HUES6 (cell line): ENCODE data around the gene SCART1.

Source experiments
- H3K27ac ChIP-seq: 2 replicates; pipeline ENCODE4 v1.7.0; 2013; ENCODE audit warnings: low read depth, mild to moderate bottlenecking, low read length, inconsistent platforms
- H3K27me3 ChIP-seq: 2 replicates; pipeline ENCODE4 v1.6.1; 2013; ENCODE audit warnings: low read length; ENCODE audit not compliant: control insufficient read depth, insufficient read depth
- H3K36me3 ChIP-seq: 2 replicates; pipeline ENCODE4 v1.6.1; 2013; ENCODE audit warnings: low read length; ENCODE audit not compliant: control insufficient read depth, insufficient read depth
- H3K4me1 ChIP-seq: 2 replicates; pipeline ENCODE4 v1.6.1; 2013; ENCODE audit warnings: low read length; ENCODE audit not compliant: control insufficient read depth, insufficient read depth
- H3K4me3 ChIP-seq: 2 replicates; pipeline ENCODE4 v1.5.1; 2013; ENCODE audit warnings: low read depth, low read length
- H3K9ac ChIP-seq: one replicate; pipeline ENCODE4 v1.6.1; 2013; ENCODE audit warnings: mild to moderate bottlenecking, low read length
- H3K9me3 ChIP-seq: 2 replicates; pipeline ENCODE4 v1.6.1; 2013; ENCODE audit warnings: low read depth, low read length; ENCODE audit not compliant: control insufficient read depth, insufficient read depth

The SCART1 gene

DNA sequence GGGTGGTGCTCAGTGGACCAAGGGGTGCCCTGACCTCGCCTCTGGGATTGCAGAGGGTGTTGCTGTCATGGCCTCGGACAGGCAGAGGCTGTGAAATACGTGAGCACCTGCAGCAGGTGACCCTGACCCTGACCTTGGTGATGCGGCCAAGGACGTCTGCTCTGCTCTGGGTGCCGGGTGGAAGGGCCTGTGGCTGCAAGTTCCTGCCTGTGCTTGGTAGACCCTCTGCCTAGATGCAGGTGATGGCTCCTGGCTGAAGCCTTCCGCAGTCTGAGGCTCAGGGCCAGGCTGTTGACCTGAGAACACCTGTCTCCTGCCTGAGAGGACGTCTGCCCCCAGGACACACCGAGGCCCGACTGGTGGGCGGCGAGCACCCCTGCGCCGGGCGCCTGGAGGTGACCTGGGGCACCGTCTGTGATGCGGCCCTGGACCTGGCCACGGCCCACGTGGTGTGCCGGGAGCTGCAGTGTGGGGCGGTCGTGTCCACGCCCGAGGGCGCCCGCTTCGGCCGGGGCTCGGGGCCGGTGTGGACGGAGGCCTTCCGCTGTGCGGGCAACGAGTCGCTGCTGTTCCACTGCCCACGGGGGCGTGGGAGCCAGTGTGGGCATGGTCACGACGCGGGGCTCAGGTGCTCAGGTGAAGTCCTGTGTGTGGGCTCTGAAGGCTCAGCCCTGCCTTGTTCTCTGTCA is 4.4 kb downstream of the SCART1 start:
- Histone ChIP-seq H3K4me3 (no peak overlapping the region), H3K9ac (no peak overlapping the region), H3K9me3 (peaks cover 67% of the 10 kb centered on the region; the same call in 1 of the 2 replicates), H3K36me3 (no peaks in the 10 kb centered on the region), H3K27ac (no peak overlapping the region), H3K4me1 (no peaks in the 10 kb centered on the region), H3K27me3 (no peaks in the 10 kb centered on the region; the same call in 1 of the 2 replicates)

GRCh38 chr10:133458710-133459453 is 5.1 kb downstream of the SCART1 start:
- H3K4me3 ChIP-seq: no peak overlapping the region
- H3K27me3 ChIP-seq: peaks cover 4% of the 10 kb centered on the region; the same call in 1 of the 2 replicates
- no peak overlapping the region for H3K9ac ChIP-seq
- no peak overlapping the region for H3K27ac ChIP-seq
- no peaks in the 10 kb centered on the region for H3K36me3 ChIP-seq
- no peaks in the 10 kb centered on the region for H3K4me1 ChIP-seq
- peaks cover 63% of the 10 kb centered on the region; the same call in 1 of the 2 replicates for H3K9me3 ChIP-seq

DNA sequence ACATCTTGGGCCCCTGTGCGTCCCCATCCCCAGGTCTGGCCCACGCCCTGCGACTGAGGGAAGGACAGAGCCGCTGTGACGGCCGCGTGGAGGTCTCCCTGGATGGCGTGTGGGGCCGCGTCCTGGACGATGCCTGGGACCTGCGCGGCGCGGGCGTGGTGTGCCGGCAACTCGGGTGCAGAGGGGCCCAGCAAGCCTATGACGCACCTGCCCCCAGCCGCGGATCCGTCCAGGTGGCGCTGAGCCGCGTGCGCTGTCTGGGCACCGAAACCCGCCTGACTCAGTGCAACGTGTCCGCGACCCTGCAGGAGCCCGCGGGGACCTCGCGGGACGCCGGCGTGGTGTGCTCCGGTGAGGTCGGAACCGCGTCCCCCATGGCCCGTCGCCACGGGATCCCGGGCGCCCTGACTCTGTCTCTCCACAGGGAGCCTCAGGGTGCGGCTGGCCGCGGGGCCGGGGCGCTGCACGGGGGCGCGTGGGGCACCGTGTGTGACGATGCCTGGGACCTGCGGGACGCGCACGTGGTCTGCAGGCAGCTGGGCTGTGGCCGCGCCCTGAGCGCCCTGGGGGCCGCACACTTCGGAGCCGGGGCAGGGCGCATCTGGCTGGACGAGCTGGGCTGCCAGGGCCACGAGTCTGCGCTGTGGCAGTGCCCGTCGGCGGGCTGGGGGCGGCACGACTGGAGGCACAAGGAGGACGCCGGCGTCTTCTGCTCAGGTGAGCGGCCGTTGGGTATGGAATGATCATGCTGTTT is 5.9 kb downstream of the SCART1 start:
- no peak overlapping the region for H3K9ac ChIP-seq
- no peak overlapping the region for H3K27ac ChIP-seq
- peaks cover 11% of the 10 kb centered on the region for H3K27me3 ChIP-seq
- peaks cover 63% of the 10 kb centered on the region; the same call in 1 of the 2 replicates for H3K9me3 ChIP-seq
- H3K4me1 ChIP-seq: no peaks in the 10 kb centered on the region
- no peak overlapping the region for H3K4me3 ChIP-seq
- H3K36me3 ChIP-seq: no peaks in the 10 kb centered on the region

GRCh38 chr10:133460208-133460769 is 6.5 kb downstream of the SCART1 start:
- Histone ChIP-seq H3K4me3 (no peak overlapping the region), H3K27me3 (peaks cover 18% of the 10 kb centered on the region), H3K27ac (no peak overlapping the region), H3K36me3 (no peaks in the 10 kb centered on the region), H3K9ac (no peak overlapping the region), H3K9me3 (peaks cover 61% of the 10 kb centered on the region; the same call in 1 of the 2 replicates), H3K4me1 (no peaks in the 10 kb centered on the region)

- Histone ChIP-seq H3K9me3 (peaks cover 54% of the 10 kb centered on the region; the same call in 1 of the 2 replicates), H3K27me3 (peaks cover 25% of the 10 kb centered on the region), H3K27ac (no peak overlapping the region), H3K9ac (no peak overlapping the region), H3K4me1 (no peaks in the 10 kb centered on the region), H3K36me3 (no peaks in the 10 kb centered on the region), H3K4me3 (no peak overlapping the region)
These were observed 7.3 kb downstream of the SCART1 start for GRCh38 chr10:133461027-133461426.

GRCh38 chr10:133461841-133462240 is 8.1 kb downstream of the SCART1 start:
- no peak overlapping the region for H3K4me3 ChIP-seq
- H3K36me3 ChIP-seq: no peaks in the 10 kb centered on the region
- H3K27me3 ChIP-seq: peaks cover 27% of the 10 kb centered on the region
- no peak overlapping the region for H3K9ac ChIP-seq
- H3K9me3 ChIP-seq: peaks cover 52% of the 10 kb centered on the region; the same call in 1 of the 2 replicates
- no peak overlapping the region for H3K27ac ChIP-seq
- no peaks in the 10 kb centered on the region for H3K4me1 ChIP-seq

DNA sequence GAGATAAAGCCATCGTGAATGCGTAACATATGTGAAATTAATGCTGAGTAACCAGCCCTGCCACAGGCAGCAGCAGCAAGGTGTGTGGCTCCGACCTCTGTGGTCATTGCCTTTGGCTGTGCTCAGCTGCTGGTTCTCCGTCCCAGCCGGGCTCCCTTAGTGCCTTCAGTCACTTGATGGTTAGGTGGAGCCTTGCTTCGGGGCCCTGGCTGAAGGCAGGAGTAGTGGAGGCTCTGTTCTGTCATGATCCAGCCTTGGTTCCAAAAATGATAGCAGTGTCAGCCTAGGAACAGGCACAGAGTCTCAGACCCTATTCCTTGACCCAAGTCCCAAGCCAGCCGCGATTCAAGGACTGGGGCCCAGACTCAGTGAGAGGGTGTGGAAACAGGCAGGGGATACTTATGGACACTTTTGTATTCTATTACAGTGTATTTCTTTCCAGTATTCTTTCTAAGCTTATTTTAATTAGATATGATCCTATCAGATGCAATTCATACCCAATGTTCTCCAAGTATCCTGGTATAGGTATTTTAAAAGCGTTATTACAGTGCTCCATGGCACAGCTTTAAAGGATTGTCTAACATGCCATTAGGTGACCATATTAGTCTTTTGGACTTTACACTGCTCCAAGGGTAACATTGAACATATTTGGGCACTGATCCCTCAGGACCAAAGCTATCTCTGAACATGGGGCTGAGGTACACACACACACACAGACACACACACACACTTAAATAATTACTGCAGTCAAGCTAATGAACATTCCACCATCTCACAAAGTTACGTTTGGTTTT is 9.0 kb downstream of the SCART1 start:
- H3K4me3 ChIP-seq: no peak overlapping the region
- H3K9ac ChIP-seq: no peak overlapping the region
- peaks cover 53% of the 10 kb centered on the region; the same call in 1 of the 2 replicates for H3K9me3 ChIP-seq
- H3K36me3 ChIP-seq: no peaks in the 10 kb centered on the region
- H3K4me1 ChIP-seq: no peaks in the 10 kb centered on the region
- no peak overlapping the region for H3K27ac ChIP-seq
- H3K27me3 ChIP-seq: peaks cover 31% of the 10 kb centered on the region

- Histone ChIP-seq H3K4me3 (no peak overlapping the region), H3K4me1 (no peaks in the 10 kb centered on the region), H3K27ac (no peak overlapping the region), H3K9me3 (peaks cover 39% of the 10 kb centered on the region; the same call in 1 of the 2 replicates), H3K9ac (no peak overlapping the region), H3K27me3 (peaks cover 31% of the 10 kb centered on the region), H3K36me3 (no peaks in the 10 kb centered on the region)
These were observed 10.9 kb downstream of the SCART1 start for GRCh38 chr10:133464582-133465031.

- Histone ChIP-seq H3K27me3 (peaks cover 31% of the 10 kb centered on the region), H3K27ac (no peak overlapping the region), H3K4me1 (no peaks in the 10 kb centered on the region), H3K9me3 (peaks cover 36% of the 10 kb centered on the region; the same call in 1 of the 2 replicates), H3K4me3 (peak overlapping the region; percentile 44; the same call in 1 of the 2 replicates), H3K36me3 (no peaks in the 10 kb centered on the region), H3K9ac (no peak overlapping the region)
These were observed 11.6 kb downstream of the SCART1 start for GRCh38 chr10:133465191-133465949.
